Kidney capillary endothelial cell (primary cell): Measurements from ENCODE around the gene PRKAB2.
"Not testable (repeated sequence)": the region's sequence is repeated elsewhere in the genome, so short reads cannot be mapped to it uniquely, and the experiment has no call there.

Experiments
- DNase-seq: peaks from one replicate; pipeline ENCODE4 v3.0.0-alpha.2; 2018; ENCODE audit warnings: low spot score

Gene PRKAB2

GRCh38 chr1:147171399-147172167 lies 687 bp downstream of the PRKAB2 start:
- no peak for DNase-seq

- no peak for DNase-seq
Measured at GRCh38 chr1:147169840-147170674, 2.2 kb downstream of the PRKAB2 start.

- DNase-seq: no peak
Measured at GRCh38 chr1:147169171-147169570, 3.1 kb downstream of the PRKAB2 start.

GRCh38 chr1:147168626-147169058 lies 3.6 kb downstream of the PRKAB2 start:
- no peak for DNase-seq

- peak; percentile 90 for DNase-seq
Measured at GRCh38 chr1:147167365-147167764, 4.9 kb downstream of the PRKAB2 start.

- no peak for DNase-seq
Measured at GRCh38 chr1:147163019-147163418, 9.3 kb downstream of the PRKAB2 start.

- DNase-seq: no peak
Measured at GRCh38 chr1:147162093-147162492, 10.2 kb downstream of the PRKAB2 start.

- not testable (repeated sequence) for DNase-seq
Measured at GRCh38 chr1:147157116-147157515, 15.2 kb downstream of the PRKAB2 start.

GRCh38 chr1:147156642-147157041 lies 15.6 kb downstream of the PRKAB2 start:
- DNase-seq: no peak

GRCh38 chr1:147152772-147153171 lies 19.5 kb downstream of the PRKAB2 start:
- no peak for DNase-seq

- no peak for DNase-seq
Measured at GRCh38 chr1:147151244-147151643, 21.0 kb downstream of the PRKAB2 start.

- no peak for DNase-seq
Measured at GRCh38 chr1:147142886-147143285, 29.4 kb downstream of the PRKAB2 start.

- not testable (repeated sequence) for DNase-seq
Measured at GRCh38 chr1:147130721-147131120, 41.5 kb downstream of the PRKAB2 start.

- no peak for DNase-seq
Measured at GRCh38 chr1:147129116-147129873, 43.0 kb downstream of the PRKAB2 start.

GRCh38 chr1:147124266-147124665 lies 48.0 kb downstream of the PRKAB2 start:
- DNase-seq: no peak

GRCh38 chr1:147117109-147117508 lies 55.2 kb downstream of the PRKAB2 start:
- no peak for DNase-seq

GRCh38 chr1:147115496-147115895 lies 56.8 kb downstream of the PRKAB2 start:
- DNase-seq: no peak

- not testable (repeated sequence) for DNase-seq
Measured at GRCh38 chr1:147115079-147115478, 57.2 kb downstream of the PRKAB2 start.

- DNase-seq: not testable (repeated sequence)
Measured at GRCh38 chr1:147114353-147114752, 57.9 kb downstream of the PRKAB2 start.

GRCh38 chr1:147111381-147112130 lies 60.7 kb downstream of the PRKAB2 start:
- DNase-seq: no peak

- DNase-seq: no peak
Measured at GRCh38 chr1:147110872-147111271, 61.4 kb downstream of the PRKAB2 start.

- no peak for DNase-seq
Measured at GRCh38 chr1:147110434-147110833, 61.8 kb downstream of the PRKAB2 start.
